HG02938 (cell line): ENCODE results near the gene NPAS3.

Source experiments
- ATAC-seq: cut with Tn5 transposase; IDR thresholded peaks from one replicate; pipeline ENCODE4 v1.9.1; 2021; ENCODE audit warnings: mild to moderate bottlenecking, moderate library complexity; ENCODE audit not compliant: unreplicated experiment

Gene NPAS3

DNA sequence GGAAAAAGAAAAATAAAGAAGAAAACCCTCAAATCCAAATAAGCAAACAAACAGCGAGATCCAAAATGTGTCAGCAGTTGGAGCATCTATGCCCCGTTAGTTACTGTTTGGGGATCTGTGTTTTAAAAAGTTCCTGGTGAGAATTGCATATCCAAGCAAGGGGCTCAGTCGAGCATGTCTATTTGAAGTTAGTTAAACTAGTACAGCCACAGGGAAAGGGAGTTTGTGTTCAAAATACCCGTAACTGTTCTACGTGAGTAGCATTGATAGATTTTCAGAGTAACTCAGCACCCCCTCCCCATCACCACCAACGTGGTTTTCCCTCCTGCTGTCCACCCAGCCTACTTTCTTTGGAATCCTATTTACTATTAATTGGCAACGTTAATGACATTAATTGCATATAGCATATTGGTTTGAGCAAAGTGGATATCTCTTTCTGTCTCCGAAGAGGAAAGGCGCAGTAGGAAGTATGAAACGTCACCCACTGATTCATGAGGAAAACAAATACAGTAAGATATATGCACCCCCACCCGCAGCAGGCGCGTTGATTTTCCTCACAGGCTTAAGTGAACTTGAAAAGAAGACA, 1.5 kb downstream of the NPAS3 start:
- no peak for ATAC-seq

GRCh38 chr14:32940711-32941667, 2.3 kb downstream of the NPAS3 start:
- ATAC-seq: no peak

DNA sequence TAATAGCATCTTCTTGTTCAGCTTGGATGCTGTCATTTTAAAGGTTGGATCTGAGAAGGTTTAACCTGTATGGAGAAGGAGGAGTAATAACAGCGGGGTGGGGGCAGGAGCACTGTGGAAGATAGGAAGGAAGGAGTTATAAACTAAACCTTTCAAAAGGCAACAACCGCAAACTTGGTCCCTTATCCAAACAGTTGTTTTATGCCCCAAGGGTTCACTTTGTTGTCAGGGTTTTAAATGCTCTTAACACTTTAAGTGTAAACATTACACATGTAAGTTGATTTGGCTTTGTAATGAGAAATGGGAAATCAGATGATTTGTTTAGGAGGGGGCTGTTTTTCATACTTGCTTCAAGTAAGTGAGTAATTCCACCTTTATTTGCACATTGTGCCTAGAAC, 3.0 kb downstream of the NPAS3 start:
- ATAC-seq: no peak

DNA sequence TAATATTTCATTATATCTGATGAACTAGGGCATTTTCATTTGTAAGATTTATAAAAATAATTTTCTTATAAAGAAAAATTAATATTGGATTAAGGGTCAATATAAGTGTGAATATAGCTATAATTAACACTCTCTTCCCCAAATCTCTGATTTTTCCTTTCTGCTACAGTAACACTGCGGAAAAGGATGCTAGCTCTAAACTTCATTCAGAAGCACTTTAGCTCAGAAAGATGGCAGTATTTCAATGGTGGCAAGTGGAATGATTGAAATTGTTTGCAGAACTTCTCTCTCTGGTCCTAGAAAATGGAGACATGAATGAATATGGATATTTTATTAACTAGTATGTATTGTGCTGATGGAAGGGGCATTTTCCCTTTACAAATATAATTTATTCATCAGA, 8.4 kb downstream of the NPAS3 start:
- no peak for ATAC-seq

GRCh38 chr14:32947792-32948191, 9.1 kb downstream of the NPAS3 start:
- no peak for ATAC-seq

- ATAC-seq: no peak
Measured at GRCh38 chr14:32950584-32950983, 11.9 kb downstream of the NPAS3 start.

DNA sequence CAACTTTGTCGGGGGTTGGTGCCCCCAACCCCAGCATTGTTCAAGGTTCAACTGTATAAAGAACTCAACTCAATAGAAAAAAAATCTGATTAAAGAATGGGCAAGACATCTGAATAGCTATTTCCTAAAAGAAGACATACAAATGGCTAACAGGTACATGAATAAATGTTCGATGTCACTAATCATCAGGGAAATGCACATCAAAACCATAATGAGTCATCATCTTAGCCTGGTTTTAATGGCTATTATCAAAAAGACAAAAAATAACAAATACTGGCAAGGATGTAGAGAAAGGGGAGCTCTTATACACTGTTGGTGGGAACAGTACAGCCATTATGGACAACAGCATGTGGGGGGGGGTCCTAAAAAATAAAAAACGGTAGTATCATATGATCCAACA, 28.7 kb downstream of the NPAS3 start:
- ATAC-seq: no peak

DNA sequence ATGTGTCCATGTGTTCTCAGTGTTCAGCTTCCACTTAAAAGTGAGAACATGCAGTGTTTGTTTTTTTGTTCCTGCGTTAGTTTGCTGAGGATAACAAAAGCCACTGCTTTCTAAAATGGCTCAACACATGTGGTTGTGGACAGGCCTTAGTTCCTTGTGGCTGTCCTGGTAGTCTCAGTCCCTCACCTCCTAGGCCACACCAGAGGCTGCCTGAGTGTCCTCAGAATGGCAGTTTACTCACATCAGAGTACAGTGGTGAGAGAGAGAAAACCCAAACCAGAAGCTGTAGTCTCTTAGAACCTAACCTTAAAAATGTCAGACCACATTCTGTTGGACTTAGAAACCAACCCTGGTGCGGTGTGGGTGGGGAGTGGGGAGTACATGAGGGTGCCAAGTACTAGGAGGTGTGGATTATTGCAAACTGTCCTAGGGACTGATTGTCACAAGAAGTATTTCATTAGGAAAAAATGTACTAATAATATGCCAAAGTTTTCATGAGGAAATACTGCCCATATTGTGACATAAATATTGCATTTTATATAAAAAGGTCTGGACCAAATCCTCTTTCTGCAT, 30.4 kb downstream of the NPAS3 start:
- no peak for ATAC-seq

- no peak for ATAC-seq
Measured at GRCh38 chr14:32977913-32978312, 39.2 kb downstream of the NPAS3 start.

DNA sequence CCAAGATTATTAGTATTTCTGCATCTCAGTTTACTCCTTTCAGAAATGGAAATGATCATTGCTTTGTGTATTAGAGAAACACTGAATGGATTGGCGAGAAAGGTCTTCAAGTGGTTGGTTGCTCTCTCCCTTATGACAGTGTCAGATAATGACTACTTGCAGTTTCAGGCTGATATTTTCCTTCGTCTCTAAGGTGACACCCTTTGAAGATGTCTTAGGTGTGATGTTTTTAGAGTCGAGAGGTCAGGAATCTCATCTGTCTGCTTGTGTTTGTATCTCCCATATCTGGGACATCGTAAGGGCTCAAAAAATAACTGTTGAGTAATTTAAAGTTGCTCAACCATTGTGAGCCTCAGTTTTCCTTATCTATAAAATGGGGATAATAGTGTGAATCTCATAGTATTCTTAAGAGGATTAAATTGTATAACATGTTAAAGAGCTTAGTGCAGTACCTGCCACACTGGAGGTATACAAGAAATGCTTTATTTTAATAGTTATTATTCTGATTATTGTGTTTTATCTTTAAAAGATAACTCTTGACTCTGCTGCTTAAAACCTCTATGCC, 40.1 kb downstream of the NPAS3 start:
- ATAC-seq: no peak

DNA sequence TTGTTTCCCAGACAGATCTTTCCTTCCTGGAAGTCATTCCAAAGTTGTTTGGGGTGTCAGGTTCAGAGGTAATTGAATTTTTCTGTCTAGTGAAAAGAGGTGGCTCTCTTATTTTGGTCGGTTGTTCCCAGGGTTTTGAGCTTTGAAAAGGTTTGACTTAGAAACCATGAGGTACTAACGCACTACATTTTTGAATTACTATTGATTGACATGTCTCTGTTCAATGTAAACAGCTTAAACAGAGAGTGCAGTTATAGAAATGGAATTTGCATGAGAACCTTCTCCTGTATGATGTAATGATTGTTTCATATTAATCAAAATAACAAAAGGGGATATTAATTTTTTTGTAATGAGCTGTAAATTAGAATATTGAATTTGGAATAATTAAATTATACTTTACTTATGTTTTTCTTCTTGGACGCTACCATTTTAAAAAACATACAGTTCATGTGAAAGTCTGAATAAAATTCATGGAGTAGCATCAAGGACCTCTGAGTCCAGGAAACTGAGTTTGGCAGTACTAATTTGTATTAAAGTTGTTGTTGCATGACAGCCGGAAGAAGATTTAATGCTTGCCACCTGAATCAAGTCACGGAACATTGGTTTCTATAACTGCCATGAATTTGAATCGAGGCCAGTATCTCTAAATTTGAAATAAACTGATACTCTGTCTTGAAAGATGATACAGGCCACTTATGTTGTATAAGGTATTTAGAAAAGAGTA, 41.7 kb downstream of the NPAS3 start:
- no peak for ATAC-seq

DNA sequence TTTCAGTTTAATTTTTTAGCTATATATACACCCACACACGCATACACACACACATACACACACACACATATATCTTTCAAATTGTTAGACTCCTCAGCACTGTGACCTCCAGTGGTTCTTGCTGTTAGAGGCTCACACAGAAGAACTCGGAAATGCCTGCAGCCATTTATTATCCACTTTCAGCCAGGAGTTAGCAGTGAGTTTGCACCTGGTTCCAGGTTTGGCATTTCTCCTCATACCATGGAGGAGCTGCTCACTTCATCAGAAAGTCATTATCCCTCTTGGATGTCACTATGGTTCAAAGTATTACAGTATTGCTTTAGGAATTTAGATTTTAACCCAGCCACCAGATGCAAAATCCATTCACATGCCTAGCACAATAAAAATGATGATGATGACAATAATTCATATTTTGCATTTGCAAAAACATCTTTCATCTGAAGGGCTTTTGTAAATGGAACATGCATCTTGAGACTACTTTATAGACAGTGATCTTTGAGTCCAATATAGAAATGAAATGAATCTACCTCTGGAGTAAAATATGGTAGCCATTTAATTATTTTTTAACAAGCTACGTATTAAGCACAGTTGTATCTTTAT, 42.3 kb downstream of the NPAS3 start:
- ATAC-seq: no peak

GRCh38 chr14:32984241-32984930, 45.7 kb downstream of the NPAS3 start:
- ATAC-seq: no peak

- ATAC-seq: no peak
Measured at GRCh38 chr14:32985866-32986265, 47.2 kb downstream of the NPAS3 start.

- ATAC-seq: no peak
Measured at GRCh38 chr14:32986791-32987540, 48.3 kb downstream of the NPAS3 start.

- no peak for ATAC-seq
Measured at GRCh38 chr14:32991691-32992090, 53.0 kb downstream of the NPAS3 start.

DNA sequence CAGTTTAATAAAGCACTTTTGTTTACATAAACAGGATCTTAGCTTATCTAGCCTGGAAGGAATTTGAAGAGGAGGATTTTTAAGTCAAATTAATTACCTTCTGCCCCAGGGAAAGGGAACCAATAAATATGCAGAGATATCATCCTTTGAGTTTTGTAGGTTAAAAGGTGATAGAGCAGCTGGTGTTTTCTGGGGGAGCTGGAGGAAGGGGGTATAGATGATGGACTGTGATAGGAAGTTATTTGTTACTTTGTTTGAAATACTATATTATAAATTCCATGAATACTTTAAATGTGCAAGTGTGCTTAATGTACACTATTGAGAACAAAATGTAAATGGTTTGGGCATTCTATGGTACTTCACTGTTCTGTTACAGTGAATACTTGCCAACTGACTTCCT, 55.2 kb downstream of the NPAS3 start:
- ATAC-seq: no peak

DNA sequence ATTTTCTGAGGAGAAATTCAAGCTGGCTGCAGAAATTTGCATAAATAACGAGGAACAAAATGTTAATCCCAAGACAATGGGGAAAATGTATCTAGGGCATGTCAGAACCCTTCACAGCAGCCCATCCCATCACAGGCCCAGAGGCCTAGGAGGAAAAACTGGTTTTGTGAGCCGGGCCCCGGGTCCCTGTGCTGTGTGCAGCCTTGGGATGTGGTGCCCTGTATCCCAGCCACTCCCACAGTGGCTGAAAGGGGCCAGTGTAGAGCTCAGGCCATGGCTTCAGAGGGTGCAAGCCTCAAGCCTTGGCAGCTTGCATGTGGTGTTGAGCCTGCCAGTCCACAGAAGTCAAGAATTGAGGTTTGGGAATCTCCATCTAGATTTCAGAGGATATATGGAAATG, 57.7 kb downstream of the NPAS3 start:
- no peak for ATAC-seq

DNA sequence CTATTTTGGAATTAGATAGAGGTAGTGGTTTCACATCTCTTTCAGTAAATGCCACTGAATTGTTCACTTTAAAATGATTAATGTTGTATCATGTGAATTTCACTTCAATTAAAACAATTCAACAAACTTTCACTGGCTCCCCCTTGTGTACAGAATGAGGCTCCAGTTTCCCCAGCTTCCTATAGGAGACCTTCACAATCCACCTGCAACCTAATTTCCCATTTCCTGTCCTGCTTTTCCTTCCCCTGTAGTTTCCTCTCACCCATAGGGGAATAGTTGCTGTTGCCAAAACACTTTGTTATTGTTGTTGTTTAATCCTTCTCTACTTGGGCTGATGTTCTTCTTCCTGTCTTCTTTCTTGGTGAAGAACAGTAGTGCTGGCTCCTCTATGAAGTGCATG, 59.8 kb downstream of the NPAS3 start:
- no peak for ATAC-seq
